ENCODE data around the gene KDM8.

GRCh38 chr16:27268376-27269299 is 65.3 kb downstream of the KDM8 start, which contains the start of gene NSMCE1:
- TF ChIP-seq CTCF (IDR thresholded peaks at IDR 0.05; ENCODE audit: extremely low read depth in 1 of 2, insufficient read depth in 1 of 2, low read depth in 1 of 2, low read length in 2 of 2): peak in 1 of 2 donors; percentile 23
- TF ChIP-seq MYC (IDR thresholded peaks at IDR 0.05; ENCODE audit: low read depth, low read length): no peak
- TF ChIP-seq MAX (IDR thresholded peaks at IDR 0.05; ENCODE audit: insufficient read depth, insufficient read length): peak; percentile 38
- TF ChIP-seq POLR2A (IDR thresholded peaks at IDR 0.05; ENCODE audit: low read depth, low read length): peak; percentile 86
- TF ChIP-seq EZH2 (IDR thresholded peaks at IDR 0.05; ENCODE audit: borderline replicate concordance, low read depth, low read length, severe bottlenecking): no peak
- peak; percentile 17 for TF ChIP-seq JUN (IDR thresholded peaks at IDR 0.05; ENCODE audit: borderline replicate concordance, insufficient read depth, insufficient read length, low read depth)
- TF ChIP-seq POLR2AphosphoS5 (IDR thresholded peaks at IDR 0.05; ENCODE audit: insufficient read depth, low read depth, low read length): peak; percentile 82
